ENCODE results near the gene GRAMD1B. TPM values are rescaled to one million over a fixed set of nuclear protein-coding genes. Genes with fewer than 3 reads are reported as not detected.
A peak's percentile ranks its signal among the peaks of the same experiment; 100 is the strongest.

Gene GRAMD1B
- total RNA-seq (2022) (1.2 and 1.5 TPM in 2 replicates), Bru-seq, nascent RNA (percentile 24 among the genes with signal in this experiment), BruChase-seq, experiment 1, labeled RNA remaining after a 2-hour chase (percentile 19 among the genes with signal in this experiment), BruChase-seq, experiment 2, labeled RNA remaining after a 6-hour chase (percentile 20 among the genes with signal in this experiment)
- long read RNA-seq, partial matches to known transcripts, result 1 of 2 reads
- long read RNA-seq, other reads (novel, unspliced or antisense), result 1 of 2 reads

- POLR2A ChIA-PET, result no interaction called here
- Mint-ChIP-seq H3K27ac (ENCODE audit: unreplicated experiment) (no peak within 1 kb of the TSS), H3K36me3 (ENCODE audit: insufficient read depth, unreplicated experiment) (no peaks in the 10 kb centered on the region), H3K4me3 (ENCODE audit: unreplicated experiment) (peak within 1 kb of the TSS; percentile 62), H3K27me3 (ENCODE audit: insufficient read depth, unreplicated experiment) (peaks cover 29% of the 10 kb centered on the region), H3K9me3 (ENCODE audit: unreplicated experiment) (no peaks in the 10 kb centered on the region), H3K4me1 (ENCODE audit: low read depth, unreplicated experiment) (no peaks in the 10 kb centered on the region)
- peak in 1 of 2 experiments; percentile 32 for TF ChIP-seq CTCF (IDR thresholded peaks at IDR 0.05; ENCODE audit: insufficient read depth in 1 of 2, low read depth in 1 of 2, low read length in 1 of 2, severe bottlenecking in 1 of 2, unreplicated experiment in 1 of 2)
- BruUV-seq (replicated peaks), result no TSS peak
- Histone ChIP-seq H3K4me3 (ENCODE audit: low read depth, low read length) (peak within 1 kb of the TSS; percentile 21), H3K27me3 (replicated peaks; ENCODE audit: control insufficient read depth, insufficient read depth, low read length) (no peaks in the 10 kb centered on the region), H3K9me3 (no peaks in the 10 kb centered on the region), H3K4me1 (peaks cover 7% of the 10 kb centered on the region), H3K36me3 (ENCODE audit: control insufficient read depth, insufficient read depth, low read length) (no peaks in the 10 kb centered on the region)
- DNase-seq, result peak; percentile 43 to 54
- CTCF ChIA-PET, result interaction anchor here (2.2 kb wide), 1 partner anchor 23 kb away, joined by 6 read pairs; no protein-coding TSS in a partner anchor
- intact Hi-C loops (cut with micrococcal nuclease; ENCODE audit: unreplicated experiment), result no loop called here
Observed at GRCh38 chr11:123429913-123430720, at the start of gene GRAMD1B. GRAMD1B (plus strand) TSS chr11:123430269; CDS start chr11:123430793, 524 bp downstream.

- Mint-ChIP-seq H3K27me3 (ENCODE audit: insufficient read depth, unreplicated experiment) (peaks cover 21% of the 10 kb centered on the region), H3K36me3 (ENCODE audit: insufficient read depth, unreplicated experiment) (no peaks in the 10 kb centered on the region), H3K4me3 (ENCODE audit: unreplicated experiment) (no peak overlapping the region), H3K27ac (ENCODE audit: unreplicated experiment) (no peak overlapping the region), H3K4me1 (ENCODE audit: low read depth, unreplicated experiment) (no peaks in the 10 kb centered on the region), H3K9me3 (ENCODE audit: unreplicated experiment) (no peaks in the 10 kb centered on the region)
- no peaks in the 10 kb centered on the region for H3K36me3 ChIP-seq (ENCODE audit: control insufficient read depth, insufficient read depth, low read length)
- TF ChIP-seq CTCF (IDR thresholded peaks at IDR 0.05; ENCODE audit: insufficient read depth in 1 of 2, low read depth in 1 of 2, low read length in 1 of 2, severe bottlenecking in 1 of 2, unreplicated experiment in 1 of 2), result no peak
- ChIA-PET CTCF (no interaction called here), POLR2A (no interaction called here)
- no peaks in the 10 kb centered on the region for H3K4me1 ChIP-seq
- intact Hi-C loops (cut with micrococcal nuclease; ENCODE audit: unreplicated experiment), result no loop called here
- H3K9me3 ChIP-seq, result no peaks in the 10 kb centered on the region
- no TSS peak for BruUV-seq (replicated peaks)
- no peaks in the 10 kb centered on the region for H3K27me3 ChIP-seq (replicated peaks; ENCODE audit: control insufficient read depth, insufficient read depth, low read length)
- DNase-seq, result no peak
- no peak overlapping the region for H3K4me3 ChIP-seq (ENCODE audit: low read depth, low read length)
Observed at GRCh38 chr11:123381149-123381548, 48.9 kb upstream of the GRAMD1B start.

- Mint-ChIP-seq H3K9me3 (ENCODE audit: unreplicated experiment) (no peaks in the 10 kb centered on the region), H3K36me3 (ENCODE audit: insufficient read depth, unreplicated experiment) (no peaks in the 10 kb centered on the region), H3K27me3 (ENCODE audit: insufficient read depth, unreplicated experiment) (peaks cover 19% of the 10 kb centered on the region), H3K4me3 (ENCODE audit: unreplicated experiment) (no peak overlapping the region), H3K4me1 (ENCODE audit: low read depth, unreplicated experiment) (no peaks in the 10 kb centered on the region), H3K27ac (ENCODE audit: unreplicated experiment) (no peak overlapping the region)
- H3K9me3 ChIP-seq, result no peaks in the 10 kb centered on the region
- H3K36me3 ChIP-seq (ENCODE audit: control insufficient read depth, insufficient read depth, low read length), result no peaks in the 10 kb centered on the region
- no TSS peak for BruUV-seq (replicated peaks)
- H3K4me3 ChIP-seq (ENCODE audit: low read depth, low read length), result no peak overlapping the region
- no peaks in the 10 kb centered on the region for H3K4me1 ChIP-seq
- intact Hi-C loops (cut with micrococcal nuclease; ENCODE audit: unreplicated experiment), result no loop called here
- H3K27me3 ChIP-seq (replicated peaks; ENCODE audit: control insufficient read depth, insufficient read depth, low read length), result no peaks in the 10 kb centered on the region
- DNase-seq, result no peak
- ChIA-PET POLR2A (no interaction called here), CTCF (no interaction called here)
- TF ChIP-seq CTCF (IDR thresholded peaks at IDR 0.05; ENCODE audit: insufficient read depth in 1 of 2, low read depth in 1 of 2, low read length in 1 of 2, severe bottlenecking in 1 of 2, unreplicated experiment in 1 of 2), result no peak
Observed at GRCh38 chr11:123381817-123382554, 48.1 kb upstream of the GRAMD1B start.

Data from Caco-2 (cell line).